PFSK-1 (cell line): Measurements from ENCODE around the gene ACSS2.

Experiments used
- POLR2AphosphoS5 ChIP-seq: IDR thresholded peaks from 2 replicates; pipeline ENCODE4 v1.6.1; 2012; ENCODE audit warnings: low read depth, mild to moderate bottlenecking, control low read depth, low read length, moderate library complexity
- TAF1 ChIP-seq: IDR thresholded peaks from 2 replicates; pipeline ENCODE4 v1.6.1; 2012; ENCODE audit warnings: low read length, control low read depth, borderline replicate concordance; ENCODE audit not compliant: insufficient read depth

DNA sequence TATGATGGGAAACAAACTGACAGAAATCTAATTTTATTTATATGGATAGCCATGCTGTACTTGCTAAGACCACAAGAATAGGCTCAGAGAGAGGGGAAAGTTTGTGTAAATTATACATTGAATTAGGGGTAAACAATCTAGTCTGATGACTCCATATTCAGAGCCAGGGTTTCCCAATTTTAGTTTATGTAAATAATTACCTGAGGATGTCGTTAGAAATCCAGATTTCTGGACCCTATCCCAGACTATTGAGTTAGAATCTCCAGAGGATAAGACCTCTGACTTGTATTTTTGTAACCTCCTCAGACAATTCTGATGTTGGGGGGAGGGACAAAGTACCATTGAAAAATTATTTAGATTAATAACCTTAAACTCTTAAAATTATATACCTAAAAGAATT lies 18.3 kb downstream of the ACSS2 start:
- TF ChIP-seq POLR2AphosphoS5 (no peak), TAF1 (no peak)
